Measurements from ENCODE around the gene CDH15.

GRCh38 chr16:89155184-89155679, 16.3 kb upstream of the CDH15 start:
- TF ChIP-seq POLR2A (IDR thresholded peaks at IDR 0.05) (no peak), CTCF (IDR thresholded peaks at IDR 0.05) (no peak)

Measured in Peyer's patch (tissue), 4 donors.